Measurements from ENCODE around the gene IFNAR1. TPM values are rescaled to one million over a fixed set of nuclear protein-coding genes. Genes with fewer than 3 reads are reported as not detected.

IFNAR1 gene
- total RNA-seq, 1 experiment from 2014 or later, result 20.5 TPM

GRCh38 chr21:33325222-33326067, 675 bp downstream of the IFNAR1 start:
- H3K9me3 ChIP-seq (ENCODE audit: control insufficient read depth in 1 of 2, insufficient read depth in 1 of 2, low read depth in 1 of 2, low read length in 2 of 2), result no peaks in the 10 kb centered on the region
- TF ChIP-seq EGR1 (IDR thresholded peaks at IDR 0.05; ENCODE audit: low read depth) (0 out of 2 replicates have a peak, but pooled peaks have one; percentile 45), SIN3A (IDR thresholded peaks at IDR 0.05; ENCODE audit: low read depth) (peak; percentile 67; the same call in 1 of the 2 replicates), SRF (IDR thresholded peaks at IDR 0.05; ENCODE audit: low read depth) (no peak), CTCF (IDR thresholded peaks at IDR 0.05 in 2 of 3, conservative IDR thresholded peaks at IDR 0.05 in 1 of 3; ENCODE audit: borderline replicate concordance in 1 of 3, insufficient read depth in 1 of 3, low read depth in 2 of 3, low read length in 2 of 3) (no peak)
- no peaks in the 10 kb centered on the region for H3K36me3 ChIP-seq (ENCODE audit: control insufficient read depth in 1 of 2, insufficient read depth in 2 of 2, low read length in 2 of 2)
- H4K20me1 ChIP-seq (ENCODE audit: insufficient read depth), result no peaks in the 10 kb centered on the region
- peak overlapping the region; percentile 84 for H3K27ac ChIP-seq (ENCODE audit: low read depth, low read length)
- peak overlapping the region; percentile 98 for H2AFZ ChIP-seq (ENCODE audit: low read depth, low read length, poor library complexity, severe bottlenecking)
- peak overlapping the region; percentile 90 for H3K9ac ChIP-seq (ENCODE audit: low read length)
- intact Hi-C loops (cut with micrococcal nuclease), result no loop called here
- peaks cover 49% of the 10 kb centered on the region for H3K79me2 ChIP-seq (ENCODE audit: insufficient read depth, low read length)
- no peaks in the 10 kb centered on the region for H3K27me3 ChIP-seq (ENCODE audit: insufficient read depth, low read length)
- H3K9me2 ChIP-seq (ENCODE audit: insufficient read depth), result no peaks in the 10 kb centered on the region
- RAD21 ChIA-PET (ENCODE audit: low non-redundant PET in 1 of 2, low total read pairs in 2 of 2, uncharacterized antibody in 2 of 2, unreplicated experiment in 2 of 2), result interaction anchor here in 1 of 2 experiments (1.2 to 1.6 kb wide), 2 partner anchors 36 to 120 kb away, joined by 4 to 5 read pairs; no protein-coding TSS in a partner anchor
- BruUV-seq (replicated peaks), result TSS peak; percentile 69
- CTCF ChIA-PET, result interaction anchor here (1.1 to 2.0 kb wide), 5 partner anchors 36 to 280 kb away, joined by 3 to 17 read pairs (median 8); no protein-coding TSS in a partner anchor
- H3K4me3 ChIP-seq (replicated peaks in 1 of 2; ENCODE audit: low read depth in 1 of 2, low read length in 2 of 2), result peak overlapping the region; percentile 92 to 98
- H3K4me2 ChIP-seq (ENCODE audit: low read length), result peak overlapping the region; percentile 88
- H3K4me1 ChIP-seq (ENCODE audit: control insufficient read depth in 1 of 2, insufficient read depth in 2 of 2, low read length in 2 of 2), result peaks cover 0 to 13% of the 10 kb centered on the region in 2 experiments; a peak in 1 of 4 replicates
- ATAC-seq (peak; percentile 51), DNase-seq (ENCODE audit: low read depth, low spot score) (no peak)
- POLR2A ChIA-PET, result interaction anchor here (0.9 to 1.4 kb wide), 3 partner anchors 55 to 247 kb away, joined by 3 to 6 read pairs (median 6); partner anchors contain the start of gene IL10RB

- H3K27me3 ChIP-seq (ENCODE audit: insufficient read depth, low read length), result no peaks in the 10 kb centered on the region
- no peaks in the 10 kb centered on the region for H3K9me2 ChIP-seq (ENCODE audit: insufficient read depth)
- no peak for DNase-seq (ENCODE audit: low read depth, low spot score)
- H3K4me1 ChIP-seq (ENCODE audit: control insufficient read depth in 1 of 2, insufficient read depth in 2 of 2, low read length in 2 of 2), result peaks cover 0 to 13% of the 10 kb centered on the region in 2 experiments; a peak in 1 of 4 replicates
- ATAC-seq, result no peak
- no peak overlapping the region for H3K27ac ChIP-seq (ENCODE audit: low read depth, low read length)
- peaks cover 49% of the 10 kb centered on the region for H3K79me2 ChIP-seq (ENCODE audit: insufficient read depth, low read length)
- H3K9ac ChIP-seq (ENCODE audit: low read length), result no peak overlapping the region
- RAD21 ChIA-PET (ENCODE audit: low non-redundant PET in 1 of 2, low total read pairs in 2 of 2, uncharacterized antibody in 2 of 2, unreplicated experiment in 2 of 2), result no interaction called here
- BruUV-seq (replicated peaks), result no TSS peak
- no peaks in the 10 kb centered on the region for H4K20me1 ChIP-seq (ENCODE audit: insufficient read depth)
- H2AFZ ChIP-seq (ENCODE audit: low read depth, low read length, poor library complexity, severe bottlenecking), result no peak overlapping the region
- peaks cover 0 to under 1% of the 10 kb centered on the region in 2 experiments; a peak in 1 of 4 replicates for H3K9me3 ChIP-seq (ENCODE audit: control insufficient read depth in 1 of 2, insufficient read depth in 1 of 2, low read depth in 1 of 2, low read length in 2 of 2)
- POLR2A ChIA-PET, result no interaction called here
- no peak overlapping the region for H3K4me3 ChIP-seq (replicated peaks in 1 of 2; ENCODE audit: low read depth in 1 of 2, low read length in 2 of 2)
- CTCF ChIA-PET, result no interaction called here
- no peak for TF ChIP-seq REST (IDR thresholded peaks at IDR 0.05; ENCODE audit: low read depth)
- TF ChIP-seq TCF7L2 (IDR thresholded peaks at IDR 0.05; ENCODE audit: borderline replicate concordance, extremely low read depth, insufficient read depth, insufficient read length), result no peak
- no peak for TF ChIP-seq YY1 (IDR thresholded peaks at IDR 0.05; ENCODE audit: extremely low read depth, insufficient replicate concordance, low read depth, low read length)
- no peak for TF ChIP-seq RAD21 (IDR thresholded peaks at IDR 0.05; ENCODE audit: low read depth)
- TF ChIP-seq SP1 (IDR thresholded peaks at IDR 0.05; ENCODE audit: low read depth), result no peak
- TF ChIP-seq ELF1 (IDR thresholded peaks at IDR 0.05; ENCODE audit: borderline replicate concordance, low read depth), result no peak
- TF ChIP-seq EZH2 (IDR thresholded peaks at IDR 0.05), result no peak
- TF ChIP-seq ZNF274 (IDR thresholded peaks at IDR 0.05; ENCODE audit: low read depth, low read length), result no peak
- H3K36me3 ChIP-seq (ENCODE audit: control insufficient read depth in 1 of 2, insufficient read depth in 2 of 2, low read length in 2 of 2), result peaks cover 0 to 15% of the 10 kb centered on the region in 2 experiments; a peak in 1 of 4 replicates
- no peak overlapping the region for H3K4me2 ChIP-seq (ENCODE audit: low read length)
- intact Hi-C loops (cut with micrococcal nuclease), result no loop called here
Measured at GRCh38 chr21:33327326-33327725, 2.6 kb downstream of the IFNAR1 start.
